Measurements from ENCODE around the gene SPATA24.
"Not testable (repeated sequence)": the region's sequence is repeated elsewhere in the genome, so short reads cannot be mapped to it uniquely, and the experiment has no call there.

Gene SPATA24

DNA sequence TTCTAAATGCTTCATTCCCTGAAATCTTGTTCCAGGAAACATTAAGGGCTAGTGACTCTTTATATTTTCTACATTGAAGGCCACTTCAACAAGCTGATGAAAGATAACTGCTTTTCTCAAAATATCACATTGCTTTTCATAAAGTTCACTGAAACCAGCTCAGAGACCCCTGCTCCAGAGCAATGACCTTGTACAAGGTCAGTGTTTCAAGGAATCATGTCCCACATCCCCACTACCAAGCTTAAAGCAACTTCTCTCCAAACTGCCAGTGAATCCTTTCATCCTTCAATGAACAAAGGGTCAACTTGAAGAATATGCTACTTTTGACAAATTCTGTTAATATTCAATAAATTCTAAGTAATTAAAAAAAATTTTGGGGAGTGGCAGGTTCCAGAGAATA, 12.0 kb upstream of the SPATA24 start:
- no peak for DNase-seq

DNA sequence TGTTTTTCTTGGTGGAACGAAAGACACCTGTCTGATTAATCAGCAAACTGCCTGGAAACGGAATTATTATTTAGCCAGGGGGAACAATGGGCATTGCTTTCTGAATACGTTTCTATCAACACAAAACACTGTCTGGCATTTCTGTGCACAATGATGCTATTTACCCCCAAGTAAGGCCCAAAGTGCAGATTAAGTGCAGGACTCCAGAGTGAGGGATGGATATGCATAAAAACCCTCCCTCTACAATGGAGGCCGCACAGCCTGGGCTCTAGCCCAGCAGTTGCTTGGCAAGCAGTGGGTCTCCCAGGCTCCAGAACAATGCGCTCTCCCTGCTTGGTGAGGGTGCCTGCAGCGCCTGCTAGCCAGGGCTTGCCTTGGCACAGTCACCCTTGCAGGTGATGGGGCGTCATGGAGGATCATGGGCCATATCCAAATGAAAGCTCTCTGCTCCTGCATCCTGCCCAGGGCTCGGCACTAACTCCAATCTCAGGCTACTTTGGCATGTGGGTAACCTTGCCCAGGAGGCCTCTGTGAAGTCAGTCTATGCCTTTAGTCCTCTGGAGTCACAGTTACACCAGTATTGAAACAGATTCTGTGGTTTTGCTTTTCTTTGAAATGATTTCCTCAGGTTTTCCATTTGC, 11.5 kb upstream of the SPATA24 start:
- no peak for DNase-seq

DNA sequence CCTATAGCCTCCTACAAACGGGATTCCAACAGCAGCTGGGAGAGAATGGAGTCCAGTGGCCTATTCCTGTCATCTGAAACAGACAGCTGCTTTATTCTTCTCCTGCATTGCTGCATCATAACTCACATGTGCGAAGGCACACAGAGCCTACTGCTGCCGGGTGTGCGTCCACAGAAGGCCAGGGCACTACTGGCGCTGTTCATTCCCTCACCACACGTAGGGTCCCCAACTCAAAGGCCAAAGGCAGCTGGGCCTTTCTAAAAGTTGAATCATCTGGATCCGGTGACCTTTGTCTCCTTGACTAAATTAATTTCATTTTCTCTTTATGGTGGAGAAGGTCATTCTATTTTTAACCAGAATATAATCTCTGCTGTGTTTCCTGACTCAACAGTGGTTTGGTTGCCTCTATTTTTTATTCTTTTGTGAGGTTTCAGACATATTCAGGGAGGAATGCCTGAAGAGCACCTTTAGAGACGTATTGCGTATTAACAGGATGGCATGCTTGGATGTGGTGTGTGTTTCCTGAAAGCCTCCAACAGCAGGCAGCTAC, 10.8 kb upstream of the SPATA24 start:
- DNase-seq: no peak

GRCh38 chr5:139413963-139414362, 10.1 kb upstream of the SPATA24 start:
- no peak for DNase-seq

- DNase-seq: no peak
These were observed 9.3 kb upstream of the SPATA24 start for GRCh38 chr5:139413153-139413552.

DNA sequence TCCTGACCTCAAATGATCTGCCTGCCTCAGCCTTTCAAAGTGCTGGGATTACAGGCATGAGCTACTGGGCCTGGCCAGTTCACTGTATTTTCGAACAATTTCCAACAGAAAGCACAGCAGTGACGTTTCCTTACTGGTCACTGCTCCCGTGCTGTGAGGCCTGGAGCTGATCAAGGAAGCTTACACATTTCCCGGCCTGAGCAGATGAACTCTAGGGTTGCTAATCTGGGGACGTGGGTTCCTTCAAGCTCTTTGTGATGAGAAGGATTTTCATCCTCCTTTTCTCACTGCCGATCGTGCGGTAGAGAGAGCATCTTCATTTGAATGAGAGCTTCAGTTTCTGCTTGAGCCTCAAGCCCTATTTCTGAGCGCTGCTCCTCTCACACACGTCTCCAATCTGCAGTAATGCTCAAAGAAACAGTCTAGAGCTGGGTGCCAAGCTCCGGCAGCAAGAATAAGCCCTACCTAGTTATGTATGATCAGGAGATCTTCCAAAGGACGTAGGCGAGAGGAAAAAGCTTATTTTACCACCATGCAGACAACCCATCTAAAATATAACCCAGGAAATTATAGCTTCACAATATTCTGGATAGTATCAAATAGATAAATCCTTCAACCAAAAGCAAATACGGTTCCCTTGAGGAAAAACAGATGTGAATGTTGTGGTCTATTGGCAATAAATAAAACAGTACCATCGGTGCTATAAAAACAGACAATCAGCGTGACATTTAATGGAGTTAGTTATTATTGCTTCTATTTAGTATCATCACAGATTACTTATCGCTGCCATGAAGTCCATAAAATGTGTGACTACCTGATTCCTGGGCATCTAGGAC, 7.3 kb upstream of the SPATA24 start:
- DNase-seq: no peak

DNA sequence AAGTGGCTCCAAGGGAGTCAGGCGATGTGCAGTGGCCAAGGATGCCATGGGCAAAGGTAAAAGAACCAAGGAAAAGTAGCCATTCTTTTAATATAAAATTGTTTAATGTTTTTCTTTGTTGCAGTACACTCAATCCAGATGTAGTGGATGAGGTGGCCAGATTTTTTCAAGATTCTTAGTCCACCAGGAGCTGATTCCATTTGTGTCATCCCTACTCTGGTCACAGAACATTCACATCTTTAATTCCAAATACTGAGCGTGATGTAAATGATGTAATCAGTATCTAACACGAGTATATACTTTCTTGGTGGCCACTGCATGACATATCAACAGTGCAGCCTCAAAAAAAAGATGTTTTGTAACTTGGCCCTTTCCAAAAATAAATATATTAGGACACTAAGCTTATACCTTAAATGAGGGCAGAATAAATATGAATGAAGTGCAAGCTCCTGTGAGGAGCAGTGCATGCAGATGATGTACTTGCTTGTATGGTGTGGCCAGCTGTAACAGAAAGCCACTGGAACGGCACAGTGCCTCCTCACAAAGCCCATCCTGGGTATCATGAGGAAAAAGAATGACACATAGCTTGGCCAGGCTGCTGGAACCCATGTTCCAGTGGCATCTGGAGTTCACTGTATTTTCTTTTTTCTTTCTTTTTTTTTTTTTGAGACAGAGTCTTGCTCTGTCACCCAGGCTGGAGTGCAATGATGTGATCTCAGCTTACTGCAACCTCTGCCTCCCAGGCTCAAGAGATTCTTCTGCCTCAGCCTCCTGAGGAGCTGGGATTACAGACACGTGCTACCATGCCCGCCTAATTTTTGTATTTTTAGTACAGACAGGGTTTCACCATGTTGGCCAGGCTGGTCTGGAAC, 6.5 kb upstream of the SPATA24 start:
- no peak for DNase-seq

GRCh38 chr5:139409116-139409515, 5.2 kb upstream of the SPATA24 start:
- DNase-seq: not testable (repeated sequence)

DNA sequence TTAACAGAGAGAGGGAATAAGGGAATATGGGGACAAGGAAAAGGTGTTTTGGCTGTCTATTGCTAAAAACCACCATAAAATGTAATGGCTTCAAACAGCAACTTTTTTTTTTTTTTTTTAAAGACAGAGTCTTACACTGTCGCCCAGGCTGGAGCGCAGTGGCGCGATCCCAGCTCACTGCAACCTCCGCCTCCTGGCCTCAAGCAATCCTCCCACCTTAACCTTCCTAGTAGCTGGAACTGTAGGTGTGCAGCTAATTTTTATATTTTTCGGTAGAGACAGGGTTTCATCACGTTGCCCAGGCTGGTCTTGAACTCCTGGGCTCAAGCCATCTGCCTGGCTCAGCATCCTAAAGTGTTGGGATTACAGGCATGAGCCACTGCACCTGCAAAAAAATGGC, 4.3 kb upstream of the SPATA24 start:
- no peak for DNase-seq

- DNase-seq: no peak
These were observed 3.6 kb upstream of the SPATA24 start for GRCh38 chr5:139407517-139407916.

DNA sequence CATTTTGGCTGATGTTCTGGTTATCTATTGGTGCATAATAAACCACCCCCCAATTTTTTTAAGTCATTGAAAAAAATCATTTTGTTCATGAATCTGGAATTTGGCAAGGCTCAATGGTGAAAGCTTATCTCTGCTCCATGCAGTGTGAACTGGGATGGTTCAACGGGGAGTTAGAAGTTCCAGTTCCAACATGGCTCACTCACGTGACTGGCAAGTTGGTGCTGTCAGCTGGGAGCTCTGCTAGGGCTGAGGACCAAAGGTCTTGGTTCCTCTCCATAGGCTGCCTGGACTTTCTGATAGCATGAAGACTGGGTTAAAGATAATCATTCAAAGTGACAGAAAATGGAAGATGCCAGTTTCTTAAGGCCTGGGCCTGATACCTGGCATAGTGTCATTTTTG, 3.1 kb upstream of the SPATA24 start:
- DNase-seq: no peak

DNA sequence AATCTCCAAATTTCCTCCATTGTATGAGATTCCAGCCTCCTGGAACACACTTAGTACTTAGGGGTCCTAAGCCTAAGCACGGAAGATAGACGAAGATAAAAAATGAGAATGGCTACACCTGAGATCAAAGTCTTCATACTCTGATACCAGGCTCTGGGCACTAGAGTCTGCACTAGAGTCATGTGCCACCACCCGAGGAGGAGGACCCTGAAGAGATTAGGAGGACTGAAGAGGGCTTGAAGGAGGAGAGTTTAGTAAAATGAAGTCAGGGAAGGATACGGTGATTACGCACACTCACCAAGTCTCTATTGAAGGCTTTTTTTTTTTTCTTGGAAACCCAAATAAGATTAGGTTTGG, 573 bp upstream of the SPATA24 start:
- DNase-seq: no peak

DNA sequence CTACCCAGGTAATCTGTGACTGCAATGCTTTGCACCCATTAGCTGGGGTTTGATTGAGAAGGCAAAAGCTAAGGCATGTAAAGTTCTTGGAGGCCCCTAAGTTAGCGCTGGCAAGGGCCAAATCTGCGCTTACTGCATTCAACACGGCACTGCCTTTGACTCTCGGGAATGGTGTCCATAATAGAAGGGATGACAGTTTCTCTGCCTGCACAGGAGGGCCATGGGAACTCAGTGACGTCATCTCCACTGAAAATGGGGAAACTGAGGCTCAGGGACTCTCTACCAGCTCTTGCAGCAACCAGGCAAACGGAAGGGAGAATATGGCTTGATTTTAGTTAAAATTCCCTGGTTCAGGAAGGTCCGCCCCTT, 487 bp downstream of the SPATA24 start:
- DNase-seq: no peak

DNA sequence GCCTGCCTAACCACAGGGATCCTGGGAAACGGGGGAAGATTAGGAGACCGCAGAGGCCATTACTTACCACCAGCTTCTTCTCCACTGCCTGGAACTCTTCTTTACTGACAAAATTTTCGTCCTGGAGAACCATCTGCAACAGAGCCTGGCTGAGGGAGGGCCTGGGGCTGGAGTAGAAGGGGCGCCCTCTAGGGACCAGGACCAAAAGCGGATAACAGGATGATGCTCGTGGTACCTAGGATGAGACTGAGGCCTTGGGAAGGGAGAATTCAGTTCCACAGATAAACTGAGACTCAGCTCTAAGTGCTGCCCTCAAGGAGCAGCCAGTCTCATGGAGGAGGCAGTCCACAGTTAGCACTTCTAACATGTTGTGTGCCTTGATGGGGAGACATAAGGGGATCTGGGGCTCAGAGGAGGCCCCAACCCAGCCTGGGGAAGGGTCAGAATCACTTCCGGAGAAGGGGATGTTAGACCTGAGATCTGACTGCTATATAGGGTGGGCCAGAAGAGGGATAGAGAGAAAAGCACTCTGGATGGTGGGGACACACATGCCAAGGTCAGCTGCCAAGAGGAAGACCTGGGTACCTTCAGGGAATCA, 1.2 kb downstream of the SPATA24 start:
- DNase-seq: no peak

GRCh38 chr5:139401546-139401945, 2.3 kb downstream of the SPATA24 start:
- DNase-seq: no peak

DNA sequence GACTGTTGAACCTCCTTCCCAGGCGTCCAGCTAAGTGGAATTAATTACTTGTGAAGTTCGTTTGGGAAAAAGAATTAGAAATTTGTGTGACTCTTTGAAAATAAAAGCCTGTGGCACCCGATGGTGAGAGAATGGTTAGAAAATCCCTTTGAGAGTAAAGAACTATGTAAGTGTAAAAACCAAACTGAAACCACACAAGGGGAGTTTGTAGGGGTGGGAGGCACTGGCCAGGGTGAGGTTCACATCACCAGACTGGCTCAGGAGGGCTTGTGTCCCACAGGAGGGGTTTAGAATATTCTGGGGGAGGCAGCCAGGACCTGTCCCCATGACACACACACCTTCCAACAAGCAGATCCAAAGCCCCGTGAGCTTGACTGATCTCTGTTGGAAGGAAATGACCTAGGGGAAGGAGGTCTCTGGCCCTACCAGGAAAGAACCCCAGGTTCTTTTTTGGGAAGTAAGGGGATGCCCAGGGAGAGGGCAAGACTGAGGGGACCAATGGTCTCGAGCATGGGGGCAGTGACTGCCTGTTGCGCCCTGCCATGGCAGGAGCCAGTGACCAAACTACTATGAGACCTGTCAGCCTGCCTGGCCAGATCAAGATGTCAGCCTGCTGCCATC, 4.3 kb downstream of the SPATA24 start:
- no peak for DNase-seq

- DNase-seq: no peak
These were observed 6.0 kb downstream of the SPATA24 start for GRCh38 chr5:139397921-139398320.

- no peak for DNase-seq
These were observed 7.2 kb downstream of the SPATA24 start for GRCh38 chr5:139396691-139397090.

GRCh38 chr5:139395844-139396640, 7.8 kb downstream of the SPATA24 start:
- no peak for DNase-seq

GRCh38 chr5:139394654-139395566, 9.0 kb downstream of the SPATA24 start, which contains the start of gene PROB1:
Gene PROB1, minus strand, starts transcription at chr5:139395104. Its CDS starts 23 bp downstream, at chr5:139395081.
- no peak for DNase-seq
